ENCODE results near the gene BCKDK. TPM values are rescaled to one million over a fixed set of nuclear protein-coding genes. Genes with fewer than 3 reads are reported as not detected.

The BCKDK gene
- polyA plus RNA-seq, 4 donors, result 23.8 to 30.5 (median 27.6) TPM

DNA sequence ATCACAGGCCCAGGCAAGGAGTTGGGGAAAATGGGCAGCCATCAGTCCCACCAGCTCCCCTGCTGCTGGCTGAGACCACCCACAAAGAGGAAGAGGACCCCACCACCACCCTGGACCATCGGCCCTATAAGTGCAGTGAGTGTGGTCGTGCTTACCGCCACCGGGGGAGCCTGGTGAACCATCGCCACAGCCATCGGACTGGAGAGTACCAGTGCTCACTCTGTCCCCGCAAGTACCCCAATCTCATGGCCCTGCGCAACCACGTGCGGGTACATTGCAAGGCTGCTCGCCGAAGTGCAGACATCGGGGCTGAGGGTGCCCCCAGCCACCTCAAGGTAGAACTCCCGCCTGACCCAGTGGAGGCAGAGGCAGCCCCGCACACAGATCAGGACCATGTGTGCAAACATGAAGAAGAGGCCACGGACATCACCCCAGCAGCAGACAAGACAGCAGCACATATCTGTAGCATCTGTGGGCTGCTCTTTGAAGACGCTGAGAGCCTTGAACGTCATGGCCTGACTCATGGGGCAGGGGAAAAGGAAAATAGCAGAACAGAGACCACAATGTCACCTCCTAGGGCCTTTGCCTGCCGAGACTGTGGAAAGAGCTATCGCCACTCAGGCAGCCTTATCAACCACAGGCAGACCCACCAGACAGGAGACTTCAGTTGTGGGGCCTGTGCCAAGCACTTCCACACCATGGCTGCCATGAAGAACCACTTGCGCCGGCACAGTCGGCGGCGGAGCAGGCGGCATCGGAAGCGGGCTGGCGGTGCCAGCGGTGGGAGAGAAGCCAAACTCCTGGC is 30.4 kb upstream of the BCKDK start:
- FAIRE-seq, result no peak
- Histone ChIP-seq H3K27ac (ENCODE audit: low read depth in 1 of 3, low read length in 2 of 3) (no peak overlapping the region), H3K9me3 (ENCODE audit: control insufficient read depth in 2 of 2, insufficient read depth in 1 of 2, low read depth in 1 of 2, low read length in 1 of 2) (no peaks in the 10 kb centered on the region), H3K4me3 (ENCODE audit: low read depth in 1 of 3, low read length in 3 of 3) (no peak overlapping the region), H3K27me3 (ENCODE audit: control insufficient read depth in 3 of 3, insufficient read depth in 3 of 3, low read length in 3 of 3) (no peaks in the 10 kb centered on the region), H3K36me3 (ENCODE audit: control insufficient read depth in 3 of 3, insufficient read depth in 2 of 3, low read depth in 1 of 3, low read length in 3 of 3) (peaks cover 16 to 68% (median 16%) of the 10 kb centered on the region in 3 donors), H3K4me1 (ENCODE audit: control insufficient read depth in 3 of 3, insufficient read depth in 2 of 3, low read depth in 1 of 3, low read length in 2 of 3) (peaks cover 0 to 2% (median 0%) of the 10 kb centered on the region in 3 donors)
- WGBS, 3 donors, result 93 to 96% (median 96%) methylated on average over 30 of the region's 30 CpGs
- no peak for DNase-seq

DNA sequence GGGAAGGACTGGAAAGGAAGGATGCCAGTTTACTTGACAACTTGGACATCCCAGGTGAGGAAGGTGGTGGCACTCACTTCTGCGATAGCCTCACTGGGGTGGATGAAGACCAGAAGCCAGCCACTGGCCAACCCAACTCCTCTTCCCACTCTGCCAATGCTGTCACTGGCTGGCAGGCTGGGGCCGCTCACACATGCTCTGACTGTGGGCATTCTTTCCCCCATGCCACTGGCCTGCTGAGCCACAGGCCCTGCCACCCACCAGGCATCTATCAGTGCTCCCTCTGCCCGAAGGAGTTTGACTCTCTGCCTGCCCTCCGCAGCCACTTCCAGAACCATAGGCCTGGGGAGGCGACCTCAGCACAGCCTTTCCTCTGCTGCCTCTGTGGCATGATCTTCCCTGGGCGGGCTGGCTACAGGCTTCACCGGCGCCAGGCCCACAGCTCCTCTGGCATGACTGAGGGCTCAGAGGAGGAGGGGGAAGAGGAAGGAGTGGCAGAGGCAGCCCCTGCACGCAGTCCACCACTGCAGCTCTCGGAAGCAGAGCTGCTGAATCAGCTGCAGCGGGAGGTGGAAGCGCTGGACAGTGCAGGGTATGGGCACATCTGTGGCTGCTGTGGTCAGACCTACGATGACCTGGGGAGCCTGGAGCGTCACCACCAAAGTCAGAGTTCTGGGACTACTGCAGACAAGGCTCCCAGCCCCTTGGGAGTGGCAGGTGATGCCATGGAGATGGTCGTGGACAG is 29.4 kb upstream of the BCKDK start:
- Histone ChIP-seq H3K27me3 (ENCODE audit: control insufficient read depth in 3 of 3, insufficient read depth in 3 of 3, low read length in 3 of 3) (no peaks in the 10 kb centered on the region), H3K9me3 (ENCODE audit: control insufficient read depth in 2 of 2, insufficient read depth in 1 of 2, low read depth in 1 of 2, low read length in 1 of 2) (no peaks in the 10 kb centered on the region), H3K36me3 (ENCODE audit: control insufficient read depth in 3 of 3, insufficient read depth in 2 of 3, low read depth in 1 of 3, low read length in 3 of 3) (peaks cover 16 to 78% (median 19%) of the 10 kb centered on the region in 3 donors), H3K4me3 (ENCODE audit: low read depth in 1 of 3, low read length in 3 of 3) (no peak overlapping the region), H3K27ac (ENCODE audit: low read depth in 1 of 3, low read length in 2 of 3) (no peak overlapping the region), H3K4me1 (ENCODE audit: control insufficient read depth in 3 of 3, insufficient read depth in 2 of 3, low read depth in 1 of 3, low read length in 2 of 3) (peaks cover 0 to 2% (median 0%) of the 10 kb centered on the region in 3 donors)
- no peak for FAIRE-seq
- no peak for DNase-seq
- WGBS, 3 donors, result 92 to 94% (median 94%) methylated on average over 15 of the region's 15 CpGs

DNA sequence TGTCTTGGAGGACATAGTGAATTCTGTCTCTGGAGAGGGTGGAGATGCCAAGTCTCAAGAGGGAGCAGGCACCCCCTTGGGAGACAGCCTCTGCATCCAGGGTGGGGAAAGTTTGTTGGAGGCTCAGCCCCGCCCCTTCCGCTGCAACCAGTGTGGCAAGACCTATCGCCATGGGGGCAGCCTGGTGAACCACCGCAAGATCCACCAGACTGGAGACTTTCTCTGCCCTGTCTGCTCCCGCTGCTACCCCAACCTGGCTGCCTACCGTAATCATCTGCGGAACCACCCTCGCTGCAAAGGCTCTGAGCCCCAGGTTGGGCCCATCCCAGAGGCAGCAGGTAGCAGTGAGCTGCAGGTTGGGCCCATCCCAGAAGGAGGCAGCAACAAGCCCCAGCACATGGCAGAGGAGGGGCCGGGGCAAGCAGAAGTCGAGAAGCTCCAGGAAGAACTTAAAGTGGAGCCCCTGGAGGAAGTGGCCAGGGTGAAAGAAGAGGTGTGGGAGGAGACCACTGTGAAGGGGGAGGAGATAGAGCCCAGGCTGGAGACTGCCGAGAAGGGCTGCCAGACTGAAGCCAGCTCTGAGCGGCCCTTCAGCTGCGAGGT is 28.7 kb upstream of the BCKDK start:
- FAIRE-seq (no peak), DNase-seq (no peak)
- Histone ChIP-seq H3K36me3 (ENCODE audit: control insufficient read depth in 3 of 3, insufficient read depth in 2 of 3, low read depth in 1 of 3, low read length in 3 of 3) (peaks cover 16 to 85% (median 20%) of the 10 kb centered on the region in 3 donors), H3K9me3 (ENCODE audit: control insufficient read depth in 2 of 2, insufficient read depth in 1 of 2, low read depth in 1 of 2, low read length in 1 of 2) (no peaks in the 10 kb centered on the region), H3K4me1 (ENCODE audit: control insufficient read depth in 3 of 3, insufficient read depth in 2 of 3, low read depth in 1 of 3, low read length in 2 of 3) (peaks cover 0 to 2% (median 0%) of the 10 kb centered on the region in 3 donors), H3K4me3 (ENCODE audit: low read depth in 1 of 3, low read length in 3 of 3) (no peak overlapping the region), H3K27me3 (ENCODE audit: control insufficient read depth in 3 of 3, insufficient read depth in 3 of 3, low read length in 3 of 3) (no peaks in the 10 kb centered on the region), H3K27ac (ENCODE audit: low read depth in 1 of 3, low read length in 2 of 3) (no peak overlapping the region)
- 86 to 95% (median 95%) methylated on average over 13 of the region's 13 CpGs for WGBS, 3 donors

DNA sequence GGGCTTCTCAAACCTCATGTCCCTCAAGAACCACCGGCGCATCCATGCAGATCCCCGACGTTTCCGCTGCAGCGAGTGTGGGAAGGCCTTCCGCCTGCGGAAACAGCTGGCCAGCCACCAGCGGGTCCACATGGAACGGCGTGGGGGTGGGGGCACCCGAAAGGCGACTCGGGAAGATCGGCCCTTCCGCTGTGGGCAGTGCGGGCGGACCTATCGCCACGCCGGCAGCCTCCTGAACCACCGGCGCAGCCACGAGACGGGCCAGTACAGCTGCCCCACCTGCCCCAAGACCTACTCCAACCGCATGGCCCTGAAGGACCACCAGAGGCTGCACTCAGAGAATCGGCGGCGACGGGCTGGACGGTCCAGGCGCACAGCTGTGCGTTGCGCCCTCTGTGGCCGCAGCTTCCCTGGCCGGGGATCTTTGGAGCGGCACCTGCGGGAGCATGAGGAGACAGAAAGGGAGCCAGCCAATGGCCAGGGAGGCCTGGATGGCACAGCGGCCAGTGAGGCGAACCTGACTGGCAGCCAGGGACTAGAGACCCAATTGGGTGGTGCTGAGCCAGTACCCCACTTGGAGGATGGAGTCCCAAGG is 28.1 kb upstream of the BCKDK start:
- FAIRE-seq (no peak), DNase-seq (no peak)
- peaks cover 0 to 2% (median 0%) of the 10 kb centered on the region in 3 donors for H3K4me1 ChIP-seq (ENCODE audit: control insufficient read depth in 3 of 3, insufficient read depth in 2 of 3, low read depth in 1 of 3, low read length in 2 of 3)

DNA sequence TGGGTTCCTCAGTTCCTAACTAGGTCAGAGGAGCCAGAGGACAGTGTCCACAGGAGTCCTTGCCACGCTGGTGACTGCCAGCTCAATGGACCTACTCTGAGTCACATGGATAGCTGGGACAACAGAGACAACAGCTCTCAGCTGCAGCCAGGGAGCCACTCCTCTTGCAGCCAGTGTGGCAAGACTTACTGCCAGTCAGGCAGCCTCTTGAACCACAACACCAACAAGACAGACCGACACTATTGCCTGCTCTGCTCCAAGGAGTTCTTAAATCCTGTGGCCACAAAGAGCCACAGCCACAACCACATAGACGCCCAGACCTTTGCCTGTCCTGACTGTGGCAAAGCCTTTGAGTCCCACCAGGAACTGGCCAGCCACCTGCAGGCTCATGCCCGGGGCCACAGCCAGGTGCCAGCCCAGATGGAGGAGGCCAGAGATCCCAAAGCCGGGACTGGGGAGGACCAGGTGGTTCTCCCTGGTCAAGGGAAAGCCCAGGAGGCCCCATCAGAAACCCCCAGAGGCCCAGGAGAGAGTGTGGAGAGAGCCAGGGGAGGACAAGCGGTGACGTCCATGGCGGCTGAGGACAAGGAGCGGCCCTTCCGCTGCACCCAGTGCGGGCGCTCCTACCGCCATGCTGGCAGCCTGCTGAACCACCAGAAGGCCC is 27.3 kb upstream of the BCKDK start:
- Histone ChIP-seq H3K4me1 (ENCODE audit: control insufficient read depth in 3 of 3, insufficient read depth in 2 of 3, low read depth in 1 of 3, low read length in 2 of 3) (no peaks in the 10 kb centered on the region), H3K9me3 (ENCODE audit: control insufficient read depth in 2 of 2, insufficient read depth in 1 of 2, low read depth in 1 of 2, low read length in 1 of 2) (no peaks in the 10 kb centered on the region), H3K27ac (ENCODE audit: low read depth in 1 of 3, low read length in 2 of 3) (no peak overlapping the region), H3K27me3 (ENCODE audit: control insufficient read depth in 3 of 3, insufficient read depth in 3 of 3, low read length in 3 of 3) (no peaks in the 10 kb centered on the region), H3K4me3 (ENCODE audit: low read depth in 1 of 3, low read length in 3 of 3) (no peak overlapping the region), H3K36me3 (ENCODE audit: control insufficient read depth in 3 of 3, insufficient read depth in 2 of 3, low read depth in 1 of 3, low read length in 3 of 3) (peaks cover 16 to 96% (median 22%) of the 10 kb centered on the region in 3 donors)
- 91 to 92% (median 92%) methylated on average over 11 to 13 of the region's 13 CpGs for WGBS, 3 donors
- FAIRE-seq, result no peak
- no peak for DNase-seq

More for the DNA sequence above, 28.1 kb upstream of the BCKDK start:
- Histone ChIP-seq H3K27me3 (ENCODE audit: control insufficient read depth in 3 of 3, insufficient read depth in 3 of 3, low read length in 3 of 3) (no peaks in the 10 kb centered on the region), H3K36me3 (ENCODE audit: control insufficient read depth in 3 of 3, insufficient read depth in 2 of 3, low read depth in 1 of 3, low read length in 3 of 3) (peaks cover 16 to 91% (median 22%) of the 10 kb centered on the region in 3 donors), H3K4me3 (ENCODE audit: low read depth in 1 of 3, low read length in 3 of 3) (no peak overlapping the region), H3K27ac (ENCODE audit: low read depth in 1 of 3, low read length in 2 of 3) (no peak overlapping the region), H3K9me3 (ENCODE audit: control insufficient read depth in 2 of 2, insufficient read depth in 1 of 2, low read depth in 1 of 2, low read length in 1 of 2) (no peaks in the 10 kb centered on the region)
- WGBS, 3 donors, result 96 to 98% (median 97%) methylated on average over 36 to 40 of the region's 40 CpGs

DNA sequence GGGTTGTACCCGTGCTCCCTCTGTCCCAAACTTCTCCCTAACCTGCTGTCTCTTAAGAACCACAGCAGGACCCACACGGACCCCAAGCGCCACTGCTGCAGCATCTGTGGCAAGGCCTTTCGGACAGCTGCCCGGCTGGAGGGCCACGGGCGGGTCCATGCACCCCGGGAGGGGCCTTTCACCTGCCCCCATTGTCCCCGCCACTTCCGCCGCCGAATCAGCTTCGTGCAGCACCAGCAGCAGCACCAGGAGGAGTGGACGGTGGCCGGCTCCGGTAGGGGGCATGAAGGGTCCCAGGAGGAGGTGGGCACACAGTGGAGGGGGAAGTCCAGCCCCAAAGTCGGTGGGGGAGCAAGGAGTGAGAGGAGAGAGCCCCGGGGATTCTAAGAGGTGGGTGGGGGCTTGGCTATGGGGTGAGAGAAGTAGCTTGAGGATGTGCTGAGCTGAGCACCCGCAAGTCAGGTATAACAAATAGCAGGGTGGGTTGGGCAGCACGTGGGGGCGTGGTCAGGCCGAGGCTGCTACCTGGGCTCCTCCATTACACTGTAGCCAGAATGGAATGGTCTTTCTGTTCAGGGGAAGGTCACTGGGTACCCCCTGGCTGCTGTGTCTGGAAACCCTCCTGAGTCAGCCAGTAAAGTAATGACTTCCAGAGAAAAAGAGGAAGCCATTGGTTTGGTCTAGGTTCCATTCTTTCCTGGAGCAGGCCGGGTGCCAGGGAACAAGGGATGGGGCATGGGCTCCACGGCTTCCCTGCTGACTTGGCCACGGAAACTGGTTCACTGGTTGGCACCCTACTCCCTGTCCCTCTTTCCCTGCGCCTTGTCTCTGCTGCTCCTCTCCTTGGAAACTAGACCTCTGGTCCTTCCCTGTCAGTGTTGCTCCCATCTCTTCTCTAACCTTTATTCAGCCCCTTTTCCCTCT is 26.5 kb upstream of the BCKDK start:
- H3K27ac ChIP-seq (ENCODE audit: low read depth in 1 of 3, low read length in 2 of 3), result peak overlapping the region in 2 of 3 donors; percentile 22 to 27
- 83 to 86% (median 85%) methylated on average over 25 to 26 of the region's 26 CpGs for WGBS, 3 donors
- no peaks in the 10 kb centered on the region for H3K9me3 ChIP-seq (ENCODE audit: control insufficient read depth in 2 of 2, insufficient read depth in 1 of 2, low read depth in 1 of 2, low read length in 1 of 2)
- H3K36me3 ChIP-seq (ENCODE audit: control insufficient read depth in 3 of 3, insufficient read depth in 2 of 3, low read depth in 1 of 3, low read length in 3 of 3), result peaks cover 19 to 94% (median 22%) of the 10 kb centered on the region in 3 donors
- H3K4me3 ChIP-seq (ENCODE audit: low read depth in 1 of 3, low read length in 3 of 3), result no peak overlapping the region
- DNase-seq (no peak), FAIRE-seq (no peak)
- no peaks in the 10 kb centered on the region for H3K27me3 ChIP-seq (ENCODE audit: control insufficient read depth in 3 of 3, insufficient read depth in 3 of 3, low read length in 3 of 3)
- H3K4me1 ChIP-seq (ENCODE audit: control insufficient read depth in 3 of 3, insufficient read depth in 2 of 3, low read depth in 1 of 3, low read length in 2 of 3), result no peaks in the 10 kb centered on the region

DNA sequence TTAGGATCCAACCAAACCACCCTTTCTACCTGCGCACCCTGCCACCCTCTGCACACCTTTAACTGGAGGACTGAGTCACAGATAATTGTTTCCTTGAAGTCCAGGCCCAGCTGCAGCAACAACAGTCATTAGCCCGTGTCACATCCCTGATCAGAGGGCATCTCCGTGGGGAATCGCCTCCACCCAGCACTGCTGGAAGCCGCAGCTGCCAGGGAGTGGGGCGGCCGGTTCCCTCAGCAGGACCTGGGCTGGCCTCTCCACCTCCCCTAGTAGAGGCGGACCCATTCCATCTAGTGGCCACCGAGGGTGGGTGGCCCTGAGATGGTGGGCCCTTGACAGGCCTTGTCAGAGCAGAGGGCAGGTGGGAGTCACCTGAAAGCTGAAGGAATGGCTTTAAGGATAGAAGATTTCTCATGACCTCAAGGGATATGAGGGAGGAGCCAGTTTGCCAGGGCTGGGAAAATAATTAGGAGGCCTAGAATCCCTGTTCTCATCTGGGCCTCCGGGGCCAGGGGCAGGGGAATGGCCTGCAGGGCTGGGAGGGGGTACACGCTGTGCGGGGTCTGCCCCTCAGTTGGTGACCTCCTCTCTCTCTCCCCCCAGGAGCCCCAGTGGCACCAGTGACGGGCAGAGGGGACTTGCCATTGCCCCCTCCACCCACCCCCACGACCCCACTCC is 25.7 kb upstream of the BCKDK start:
- peak in 1 of 2 donors; percentile 60 for DNase-seq
- peak overlapping the region in 2 of 3 donors; percentile 27 to 29 for H3K27ac ChIP-seq (ENCODE audit: low read depth in 1 of 3, low read length in 2 of 3)
- H3K4me1 ChIP-seq (ENCODE audit: control insufficient read depth in 3 of 3, insufficient read depth in 2 of 3, low read depth in 1 of 3, low read length in 2 of 3), result no peaks in the 10 kb centered on the region
- H3K36me3 ChIP-seq (ENCODE audit: control insufficient read depth in 3 of 3, insufficient read depth in 2 of 3, low read depth in 1 of 3, low read length in 3 of 3), result peaks cover 17 to 94% (median 19%) of the 10 kb centered on the region in 3 donors
- FAIRE-seq, result no peak
- no peak overlapping the region for H3K4me3 ChIP-seq (ENCODE audit: low read depth in 1 of 3, low read length in 3 of 3)
- no peaks in the 10 kb centered on the region for H3K9me3 ChIP-seq (ENCODE audit: control insufficient read depth in 2 of 2, insufficient read depth in 1 of 2, low read depth in 1 of 2, low read length in 1 of 2)
- 44 to 76% (median 70%) methylated on average over 11 to 14 of the region's 14 CpGs for WGBS, 3 donors
- H3K27me3 ChIP-seq (ENCODE audit: control insufficient read depth in 3 of 3, insufficient read depth in 3 of 3, low read length in 3 of 3), result no peaks in the 10 kb centered on the region
